H1 (cell line): ENCODE results near the gene TMEM107. TPM values are rescaled to one million over a fixed set of nuclear protein-coding genes. Genes with fewer than 3 reads are reported as not detected.
A peak's percentile ranks its signal among the peaks of the same experiment; 100 is the strongest.

Experiments
- ASH2L ChIP-seq: fragments of 200-600, 300-600 bp; sonication (generic); IDR thresholded peaks from one replicate; pipeline ENCODE4 v1.7.1; 2017; ENCODE audit warnings: low read length
- ATF2 ChIP-seq: IDR thresholded peaks from 2 replicates; pipeline ENCODE4 v1.6.1; 2012; ENCODE audit warnings: low read length, inconsistent platforms
- BRCA1 ChIP-seq: IDR thresholded peaks from 2 replicates; pipeline ENCODE4 v1.6.1; 2012; ENCODE audit warnings: low read depth, low read length, improper control_type of control experiment
- CBX5 ChIP-seq: fragments of 300-800, 300-1000 bp; sonication (generic); IDR thresholded peaks from 2 replicates; pipeline ENCODE4 v1.7.1; 2016; ENCODE audit warnings: antibody characterized with exemption, low read length, low read depth
- CEBPB ChIP-seq: IDR thresholded peaks from 2 replicates; pipeline ENCODE4 v1.6.1; 2012; ENCODE audit warnings: low read depth, low read length
- CTBP2 ChIP-seq: IDR thresholded peaks from 2 replicates; pipeline ENCODE4 v1.7.0; 2011; ENCODE audit warnings: borderline replicate concordance, mild to moderate bottlenecking, moderate library complexity, mixed read lengths, low read length; ENCODE audit not compliant: insufficient read depth, insufficient read length
- EGR1 ChIP-seq: IDR thresholded peaks from 2 replicates; pipeline ENCODE4 v1.6.1; 2011; ENCODE audit warnings: low read depth, low read length, borderline replicate concordance
- RBBP5 ChIP-seq: IDR thresholded peaks from 2 replicates; pipeline ENCODE4 v1.7.1; 2012; ENCODE audit warnings: low read depth, mild to moderate bottlenecking, inconsistent platforms, low read length, moderate library complexity, borderline replicate concordance
- SP4 ChIP-seq: IDR thresholded peaks from 2 replicates; pipeline ENCODE4 v1.6.1; 2012; ENCODE audit warnings: low read length, inconsistent platforms
- polyA plus RNA-seq, 7 experiments: library from polyadenylated mRNA; depleted of rRNA in 3 of 7; stranded (reverse) in 5 of 7; unstranded in 2 of 7; fragments of >200 nt in 5 of 7; fragments of 200-250 nt in 2 of 7; gene quantifications; 1 replicate in 5 of 7; 2 replicates in 1 of 7; 4 replicates in 1 of 7; pipeline versions ENCODE4 v1.2.1 to v1.2.3, GENCODE V29; 2011 to 2013; ENCODE audit warnings: missing spikeins in 2 of 7, mixed read lengths in 2 of 7
- total RNA-seq: library from RNA; stranded (reverse); fragmentation: NEBNext Ultra II Directional; extraction: Animal tissue kit (Norgen Biotek cat#: 25700); gene quantifications from 2 replicates; pipeline ENCODE4 v1.2.1, GENCODE V29; 2021

TMEM107 gene
- total and polyA plus RNA-seq, 2 of the 8 experiments (the other 6 are each of a cell fraction or from before 2014, with no cell fraction given) = 17.3 to 21.5 TPM

- TF ChIP-seq CTBP2 (peak; percentile 57), CBX5 (no peak), CEBPB (peak; percentile 42; the same call in 1 of the 2 replicates), SP4 (no peak), RBBP5 (no peak), ATF2 (no peak), EGR1 (no peak; the same call in 1 of the 2 replicates), ASH2L (peak; percentile 38), BRCA1 (no peak)
Measured at GRCh38 chr17:8209907-8210760, 34.0 kb upstream of the TMEM107 start, which contains the start of gene AURKB (continued).
